DMS114 treated with DMSO at 0.1 percent for 48 hours (cell line): Measurements from ENCODE around the gene TRIM41.
"Not testable (repeated sequence)": the region's sequence is repeated elsewhere in the genome, so short reads cannot be mapped to it uniquely, and the experiment has no call there.

ENCODE experiments used
- DNase-seq: peaks from one replicate; lab custom pipeline; 2025; ENCODE audit not compliant: unreplicated experiment; lab: John Stamatoyannopoulos, UW

TRIM41 gene

GRCh38 chr5:181192337-181193046 lies 30.6 kb upstream of the TRIM41 start:
- no peak for DNase-seq

- no peak for DNase-seq
Measured at GRCh38 chr5:181193656-181194055, 29.4 kb upstream of the TRIM41 start.

GRCh38 chr5:181194489-181195248 lies 28.4 kb upstream of the TRIM41 start:
- no peak for DNase-seq

- DNase-seq: no peak
Measured at GRCh38 chr5:181195249-181195761, 27.8 kb upstream of the TRIM41 start.

- no peak for DNase-seq
Measured at GRCh38 chr5:181197326-181197951, 25.6 kb upstream of the TRIM41 start.

GRCh38 chr5:181198106-181198685 lies 24.9 kb upstream of the TRIM41 start:
- no peak for DNase-seq

- no peak for DNase-seq
Measured at GRCh38 chr5:181198905-181199519, 24.1 kb upstream of the TRIM41 start.

GRCh38 chr5:181199881-181200638 lies 23.0 kb upstream of the TRIM41 start:
- DNase-seq: no peak

GRCh38 chr5:181200816-181201215 lies 22.3 kb upstream of the TRIM41 start:
- DNase-seq: no peak

- DNase-seq: no peak
Measured at GRCh38 chr5:181203093-181203711, 19.9 kb upstream of the TRIM41 start.

GRCh38 chr5:181203777-181204112 lies 19.3 kb upstream of the TRIM41 start:
- no peak for DNase-seq

GRCh38 chr5:181204113-181204825 lies 18.8 kb upstream of the TRIM41 start:
- DNase-seq: no peak

GRCh38 chr5:181204826-181205760 lies 18.0 kb upstream of the TRIM41 start, which contains the start of gene TRIM7:
Gene TRIM7 (minus strand): TSS chr5:181205196. CDS start chr5:181205110, 86 bp downstream.
- DNase-seq: no peak

- DNase-seq: no peak
Measured at GRCh38 chr5:181205761-181206649, 17.1 kb upstream of the TRIM41 start.

- DNase-seq: no peak
Measured at GRCh38 chr5:181207214-181207959, 15.7 kb upstream of the TRIM41 start.

GRCh38 chr5:181207960-181208253 lies 15.2 kb upstream of the TRIM41 start:
- no peak for DNase-seq

GRCh38 chr5:181209006-181209405 lies 14.1 kb upstream of the TRIM41 start:
- not testable (repeated sequence) for DNase-seq
